ENCODE measurements around the gene STAMBPL1.

The STAMBPL1 gene

GRCh38 chr10:88896372-88896993, 16.4 kb downstream of the STAMBPL1 start:
- DNase-seq: no peak

GRCh38 chr10:88896994-88897853, 17.2 kb downstream of the STAMBPL1 start:
- DNase-seq: no peak

GRCh38 chr10:88898727-88899126, 18.7 kb downstream of the STAMBPL1 start:
- DNase-seq: no peak

- DNase-seq: no peak
These were observed 19.8 kb downstream of the STAMBPL1 start for GRCh38 chr10:88899886-88900285.

GRCh38 chr10:88901206-88901983, 21.4 kb downstream of the STAMBPL1 start:
- no peak for DNase-seq

- DNase-seq: no peak
These were observed 22.1 kb downstream of the STAMBPL1 start for GRCh38 chr10:88901984-88902789.

- DNase-seq: no peak
These were observed 23.7 kb downstream of the STAMBPL1 start for GRCh38 chr10:88903715-88904114.

GRCh38 chr10:88906921-88907320, 26.9 kb downstream of the STAMBPL1 start:
- no peak for DNase-seq

- no peak for DNase-seq
These were observed 28.1 kb downstream of the STAMBPL1 start for GRCh38 chr10:88908194-88908593.

- DNase-seq: no peak
These were observed 31.1 kb downstream of the STAMBPL1 start for GRCh38 chr10:88911116-88911515.

- no peak for DNase-seq
These were observed 31.8 kb downstream of the STAMBPL1 start for GRCh38 chr10:88911851-88912250.

GRCh38 chr10:88913127-88913526, 33.1 kb downstream of the STAMBPL1 start:
- DNase-seq: peak; percentile 19

GRCh38 chr10:88913788-88914187, 33.7 kb downstream of the STAMBPL1 start:
- DNase-seq: no peak

- DNase-seq: no peak
These were observed 35.7 kb downstream of the STAMBPL1 start for GRCh38 chr10:88915781-88916180.

GRCh38 chr10:88916231-88916630, 36.2 kb downstream of the STAMBPL1 start:
- DNase-seq: no peak

- no peak for DNase-seq
These were observed 36.9 kb downstream of the STAMBPL1 start for GRCh38 chr10:88916986-88917385.

- DNase-seq: no peak
These were observed 38.3 kb downstream of the STAMBPL1 start for GRCh38 chr10:88918191-88918905.

- no peak for DNase-seq
These were observed 39.0 kb downstream of the STAMBPL1 start for GRCh38 chr10:88919041-88919440.

GRCh38 chr10:88920198-88920597, 40.2 kb downstream of the STAMBPL1 start:
- no peak for DNase-seq

- DNase-seq: no peak
These were observed 41.0 kb downstream of the STAMBPL1 start for GRCh38 chr10:88920986-88921593.

GRCh38 chr10:88922041-88922440, 42.0 kb downstream of the STAMBPL1 start:
- no peak for DNase-seq

GRCh38 chr10:88923520-88923919, 43.5 kb downstream of the STAMBPL1 start:
- DNase-seq: no peak

Measured in NCI-H1436 (cell line).